Activated T-helper 2 cell treated with anti-CD3 and anti-CD28 coated beads, Interferon-gamma antibody, Interleukin-2, Interleukin-4, amounts not matched to agents 10 μg/mL and 5 μg/mL and 100 μg/mL, durations not matched to agents 14 hours and 24 hours and 36 hours (primary cell): ENCODE measurements around the gene PET100. TPM values are rescaled to one million over a fixed set of nuclear protein-coding genes. Genes with fewer than 3 reads are reported as not detected.

Experiments
- DNase-seq: peaks from one replicate; pipeline ENCODE4 v3.0.0; 2021; ENCODE audit warnings: low spot score
- H3K27ac Mint-ChIP-seq: one replicate; pipeline ENCODE4 v1.8.0; 2021; ENCODE audit warnings: mixed read lengths
- H3K27me3 Mint-ChIP-seq: one replicate; pipeline ENCODE4 v1.8.0; 2021; ENCODE audit warnings: low read depth, mixed read lengths
- H3K36me3 Mint-ChIP-seq: one replicate; pipeline ENCODE4 v1.8.0; 2021; ENCODE audit warnings: low read depth, mixed read lengths
- H3K4me1 Mint-ChIP-seq: one replicate; pipeline ENCODE4 v1.8.0; 2021; ENCODE audit warnings: low read depth, mixed read lengths
- H3K4me3 Mint-ChIP-seq: one replicate; pipeline ENCODE4 v1.8.0; 2021; ENCODE audit warnings: low read depth, mild to moderate bottlenecking, moderate library complexity, mixed read lengths
- H3K9me3 Mint-ChIP-seq: one replicate; pipeline ENCODE4 v1.8.0; 2021; ENCODE audit warnings: mixed read lengths
- intact Hi-C: fragments of 100-400 bp; cut with micrococcal nuclease; formaldehyde crosslinking; loops from one replicate; pipeline ENCODE4 v1.15.1; 2023
- total RNA-seq: library from RNA; stranded (reverse); gene quantifications from 2 replicates; pipeline ENCODE4 v1.2.3, GENCODE V29; 2022

PET100 gene
- 95.7 and 113 TPM in 2 replicates for total RNA-seq

- intact Hi-C loops = loop anchor here (1.0 to 2.0 kb wide), 3 partner anchors 51 to 200 kb away; partner anchors contain the start of gene TRAPPC5
- Mint-ChIP-seq H3K9me3 (no peaks in the 10 kb centered on the region), H3K27me3 (no peaks in the 10 kb centered on the region), H3K27ac (peak within 1 kb of the TSS; percentile 98), H3K4me1 (peaks cover 24% of the 10 kb centered on the region), H3K36me3 (peaks cover 19% of the 10 kb centered on the region), H3K4me3 (peak within 1 kb of the TSS; percentile 98)
- DNase-seq = peak; percentile 94
These were observed at the start of gene PET100, which contains the start of gene XAB2 for GRCh38 chr19:7629347-7630054. PET100 (plus strand) TSS chr19:7629793; CDS start chr19:7629834, 41 bp downstream. XAB2 (minus strand) TSS chr19:7629545; CDS start chr19:7629527, 18 bp downstream.

GRCh38 chr19:7582446-7582845, 47.1 kb upstream of the PET100 start:
- Mint-ChIP-seq H3K4me1 (no peaks in the 10 kb centered on the region), H3K36me3 (no peaks in the 10 kb centered on the region), H3K27ac (no peak overlapping the region), H3K27me3 (peaks cover 3% of the 10 kb centered on the region), H3K4me3 (no peak overlapping the region), H3K9me3 (no peaks in the 10 kb centered on the region)
- intact Hi-C loops = no loop called here
- DNase-seq = no peak

GRCh38 chr19:7589822-7590221, 39.8 kb upstream of the PET100 start:
- Mint-ChIP-seq H3K36me3 (no peaks in the 10 kb centered on the region), H3K4me3 (no peak overlapping the region), H3K27me3 (peaks cover 12% of the 10 kb centered on the region), H3K27ac (no peak overlapping the region), H3K9me3 (no peaks in the 10 kb centered on the region), H3K4me1 (no peaks in the 10 kb centered on the region)
- DNase-seq = no peak
- intact Hi-C loops = no loop called here

GRCh38 chr19:7590256-7590655, 39.3 kb upstream of the PET100 start:
- no peak overlapping the region for H3K27ac Mint-ChIP-seq
- H3K4me3 Mint-ChIP-seq = no peak overlapping the region
- no peaks in the 10 kb centered on the region for H3K36me3 Mint-ChIP-seq
- no peak for DNase-seq
- H3K27me3 Mint-ChIP-seq = peaks cover 15% of the 10 kb centered on the region
- no peaks in the 10 kb centered on the region for H3K9me3 Mint-ChIP-seq
- intact Hi-C loops = no loop called here
- no peaks in the 10 kb centered on the region for H3K4me1 Mint-ChIP-seq

- no peak for DNase-seq
- H3K36me3 Mint-ChIP-seq = no peaks in the 10 kb centered on the region
- H3K27me3 Mint-ChIP-seq = peaks cover 30% of the 10 kb centered on the region
- intact Hi-C loops = no loop called here
- H3K27ac Mint-ChIP-seq = no peak within 1 kb of the TSS
- H3K4me1 Mint-ChIP-seq = no peaks in the 10 kb centered on the region
- H3K4me3 Mint-ChIP-seq = peak within 1 kb of the TSS; percentile 45
- H3K9me3 Mint-ChIP-seq = no peaks in the 10 kb centered on the region
These were observed 34.0 kb upstream of the PET100 start, which contains the start of gene CAMSAP3 for GRCh38 chr19:7595466-7596133. CAMSAP3 (plus strand) TSS chr19:7595863; CDS start chr19:7596003, 140 bp downstream.

GRCh38 chr19:7596211-7596937, 33.2 kb upstream of the PET100 start:
- DNase-seq = no peak
- Mint-ChIP-seq H3K9me3 (no peaks in the 10 kb centered on the region), H3K27ac (no peak overlapping the region), H3K4me1 (no peaks in the 10 kb centered on the region), H3K4me3 (peak overlapping the region; percentile 30), H3K27me3 (peaks cover 30% of the 10 kb centered on the region), H3K36me3 (no peaks in the 10 kb centered on the region)
- intact Hi-C loops = no loop called here

- no peak for DNase-seq
These were observed 31.9 kb upstream of the PET100 start for GRCh38 chr19:7597689-7598088.

GRCh38 chr19:7598180-7598579, 31.4 kb upstream of the PET100 start:
- Mint-ChIP-seq H3K9me3 (no peaks in the 10 kb centered on the region), H3K36me3 (no peaks in the 10 kb centered on the region), H3K4me3 (no peak overlapping the region), H3K27me3 (peaks cover 29% of the 10 kb centered on the region), H3K27ac (no peak overlapping the region), H3K4me1 (no peaks in the 10 kb centered on the region)
- DNase-seq = no peak
- intact Hi-C loops = no loop called here

More at GRCh38 chr19:7597689-7598088, 31.9 kb upstream of the PET100 start:
- Mint-ChIP-seq H3K27ac (no peak overlapping the region), H3K27me3 (peaks cover 30% of the 10 kb centered on the region), H3K4me3 (no peak overlapping the region), H3K9me3 (no peaks in the 10 kb centered on the region), H3K36me3 (no peaks in the 10 kb centered on the region), H3K4me1 (no peaks in the 10 kb centered on the region)
- intact Hi-C loops = no loop called here

- H3K27me3 Mint-ChIP-seq = peaks cover 13% of the 10 kb centered on the region
- H3K9me3 Mint-ChIP-seq = no peaks in the 10 kb centered on the region
- intact Hi-C loops = no loop called here
- peak overlapping the region; percentile 69 for H3K27ac Mint-ChIP-seq
- no peaks in the 10 kb centered on the region for H3K4me1 Mint-ChIP-seq
- H3K4me3 Mint-ChIP-seq = no peak overlapping the region
- H3K36me3 Mint-ChIP-seq = no peaks in the 10 kb centered on the region
- DNase-seq = no peak
These were observed 28.9 kb upstream of the PET100 start for GRCh38 chr19:7600721-7601120.

GRCh38 chr19:7602240-7602934, 27.2 kb upstream of the PET100 start:
- Mint-ChIP-seq H3K4me3 (no peak overlapping the region), H3K36me3 (no peaks in the 10 kb centered on the region), H3K4me1 (no peaks in the 10 kb centered on the region), H3K27me3 (peaks cover 9% of the 10 kb centered on the region), H3K27ac (no peak overlapping the region), H3K9me3 (no peaks in the 10 kb centered on the region)
- DNase-seq = no peak
- intact Hi-C loops = no loop called here

- DNase-seq = no peak
- H3K9me3 Mint-ChIP-seq = no peaks in the 10 kb centered on the region
- intact Hi-C loops = no loop called here
- no peak overlapping the region for H3K27ac Mint-ChIP-seq
- H3K4me1 Mint-ChIP-seq = no peaks in the 10 kb centered on the region
- H3K36me3 Mint-ChIP-seq = no peaks in the 10 kb centered on the region
- H3K27me3 Mint-ChIP-seq = peaks cover 3% of the 10 kb centered on the region
- no peak overlapping the region for H3K4me3 Mint-ChIP-seq
These were observed 26.6 kb upstream of the PET100 start for GRCh38 chr19:7602935-7603497.

- Mint-ChIP-seq H3K27me3 (no peaks in the 10 kb centered on the region), H3K9me3 (no peaks in the 10 kb centered on the region), H3K36me3 (no peaks in the 10 kb centered on the region), H3K4me1 (no peaks in the 10 kb centered on the region), H3K4me3 (no peak overlapping the region), H3K27ac (no peak overlapping the region)
- intact Hi-C loops = no loop called here
- no peak for DNase-seq
These were observed 25.7 kb upstream of the PET100 start for GRCh38 chr19:7603919-7604318.
